SKM-1 (cell line): Measurements from ENCODE around the gene TEDC1.
"Not testable (repeated sequence)": the region's sequence is repeated elsewhere in the genome, so short reads cannot be mapped to it uniquely, and the experiment has no call there.

ENCODE experiments used
- DNase-seq: peaks from one replicate; lab custom pipeline; 2025; ENCODE audit not compliant: unreplicated experiment; lab: John Stamatoyannopoulos, UW

The TEDC1 gene

DNA sequence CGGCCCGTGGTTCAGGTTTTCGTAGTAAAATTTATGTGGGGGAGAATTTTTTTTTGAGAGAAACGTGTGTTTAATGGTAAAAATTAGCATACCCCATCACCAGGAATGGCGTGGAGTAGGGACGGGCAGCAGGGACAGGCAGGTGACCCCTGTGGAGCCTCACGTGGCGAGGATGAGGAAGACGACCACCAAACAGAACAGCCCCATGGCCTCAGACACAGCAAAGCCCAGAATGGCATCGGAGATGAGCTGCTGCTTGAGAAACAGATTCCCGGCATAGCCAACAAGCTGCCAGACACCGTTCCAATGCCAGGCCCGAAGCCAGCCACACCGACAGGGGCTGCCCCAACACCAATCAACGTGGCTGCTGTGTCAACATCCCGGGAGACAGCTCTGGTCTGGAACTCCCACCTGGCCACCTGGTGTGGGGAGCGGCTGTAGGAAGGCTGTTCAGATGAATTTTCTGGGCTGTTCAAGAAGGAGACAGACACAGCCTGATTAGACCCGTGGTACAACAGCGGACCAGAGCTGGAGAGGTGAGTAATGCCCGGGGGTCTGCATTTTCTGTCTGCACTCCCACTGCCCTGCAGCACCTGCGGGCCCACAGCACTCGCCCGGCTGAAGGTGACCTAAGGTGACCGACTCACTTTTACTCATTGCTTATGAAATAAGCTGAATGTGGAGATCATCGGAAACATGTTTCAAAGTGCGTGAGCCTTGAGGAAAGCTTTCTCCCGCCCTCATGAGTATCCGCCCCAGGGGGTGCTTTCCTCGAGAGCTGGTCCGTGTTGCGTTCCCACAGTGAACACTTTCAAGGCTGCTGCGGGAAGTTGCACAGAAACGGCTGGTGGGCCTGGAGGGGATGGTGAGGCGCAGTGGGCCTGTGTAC, 45.9 kb downstream of the TEDC1 start:
- DNase-seq: no peak

DNA sequence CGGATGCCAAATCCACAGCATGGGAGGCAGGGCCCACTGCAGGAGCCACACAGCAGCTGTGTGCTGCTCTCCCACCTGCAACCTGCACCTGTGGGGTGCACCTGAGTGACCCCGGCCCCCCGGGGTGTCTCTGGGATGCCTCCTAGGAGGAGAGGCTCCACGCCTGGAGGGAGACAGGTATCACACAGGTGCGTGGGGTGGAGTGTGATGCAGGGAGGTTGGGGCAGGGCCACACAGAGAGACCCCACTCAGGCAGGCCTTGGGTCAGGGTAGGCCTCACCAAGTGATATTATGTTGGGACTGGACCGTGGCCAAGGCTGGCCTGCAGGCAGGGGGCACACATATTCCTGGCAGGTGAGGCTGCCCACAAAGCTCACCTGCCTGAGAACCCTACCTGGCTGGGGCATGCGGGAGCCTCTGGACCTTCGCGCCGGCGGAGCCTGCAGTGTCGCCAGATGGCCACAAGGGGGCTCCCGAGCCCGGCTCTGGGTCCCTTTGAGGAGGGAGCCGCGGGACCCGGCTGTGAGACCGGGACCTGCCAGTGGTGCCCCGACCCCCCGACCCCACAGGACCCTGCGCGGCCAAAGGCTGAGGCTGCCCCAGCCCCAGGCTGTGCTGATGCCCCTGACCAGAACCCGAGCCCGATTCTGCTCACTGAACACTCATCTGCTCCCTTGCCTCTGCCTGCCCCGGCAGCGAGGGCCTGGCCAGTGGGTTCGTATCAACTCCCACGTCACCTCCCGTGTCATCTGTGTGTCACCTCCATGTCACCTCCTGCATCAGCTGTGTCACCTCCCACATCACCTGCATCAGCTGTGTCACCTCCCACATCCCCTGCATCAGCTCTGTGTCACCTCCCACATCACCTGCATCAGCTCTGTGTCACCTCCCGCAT, 46.8 kb downstream of the TEDC1 start:
- no peak for DNase-seq

DNA sequence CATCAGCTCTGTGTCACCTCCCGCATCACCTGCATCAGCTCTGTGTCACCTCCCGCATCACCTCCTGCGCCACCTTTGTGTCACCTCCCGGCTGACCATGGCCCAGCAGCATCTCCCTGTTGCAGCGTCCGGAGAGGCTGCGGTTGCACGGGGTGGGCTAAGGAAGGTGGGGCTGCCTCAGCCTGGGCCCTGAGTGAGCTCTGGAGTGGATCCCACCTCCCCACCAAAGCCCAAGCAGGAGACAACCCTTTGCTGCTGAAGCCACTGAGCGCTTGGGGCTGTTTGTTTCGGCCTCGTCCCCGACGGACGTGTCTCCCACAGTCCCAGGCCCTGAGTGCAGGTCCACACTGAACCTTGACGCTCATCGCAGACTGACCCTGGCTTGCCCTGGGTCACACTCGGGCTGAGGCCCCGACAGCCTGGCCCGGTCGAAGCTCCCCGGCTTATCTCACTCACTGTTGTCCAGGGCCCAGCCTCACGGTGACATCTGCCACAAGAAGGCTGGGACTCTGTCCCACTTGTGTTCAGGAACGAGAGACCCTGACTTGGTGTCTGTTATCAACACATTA, 47.5 kb downstream of the TEDC1 start:
- DNase-seq: no peak

DNA sequence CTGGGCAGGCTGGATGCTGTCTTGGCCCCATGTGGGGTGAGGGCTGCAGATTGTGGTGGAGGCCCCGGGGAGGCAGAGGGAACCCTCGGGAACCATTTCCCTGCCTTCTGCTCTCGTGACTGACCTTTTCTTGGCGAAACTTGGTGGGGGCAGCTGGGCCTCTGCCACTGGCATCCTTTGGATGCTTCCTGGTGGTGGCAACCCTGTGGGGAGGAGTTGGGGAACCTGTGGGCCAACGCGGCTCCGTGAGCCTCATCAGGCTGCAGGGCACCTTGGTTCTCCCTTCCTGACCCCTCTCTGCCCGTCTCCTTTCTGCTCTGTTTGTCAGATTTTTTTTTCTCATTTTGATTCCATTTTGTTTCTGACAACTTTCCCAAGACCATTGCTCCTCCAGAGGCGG, 49.8 kb downstream of the TEDC1 start:
- DNase-seq: no peak

GRCh38 chr14:105541218-105541875, 50.3 kb downstream of the TEDC1 start:
- no peak for DNase-seq

DNA sequence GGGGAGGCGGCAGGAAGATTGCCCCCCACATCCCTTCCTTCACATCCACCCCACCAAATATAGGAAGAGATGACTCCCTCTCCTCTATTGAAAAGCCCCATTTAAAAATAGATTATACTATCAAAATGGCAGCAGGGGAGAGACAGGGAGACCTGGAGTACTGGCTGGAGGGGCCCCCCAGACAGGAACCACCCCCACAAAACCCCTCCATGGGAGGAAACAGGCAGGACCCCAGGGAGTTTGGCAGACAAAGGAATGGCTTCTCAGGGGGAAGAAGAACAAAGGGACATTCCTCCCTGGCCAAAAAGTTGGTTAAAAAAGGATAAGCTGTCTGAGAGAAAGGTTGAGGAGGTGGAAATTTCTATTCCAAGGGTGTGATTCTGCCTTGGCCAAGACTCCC, 54.6 kb downstream of the TEDC1 start:
- DNase-seq: not testable (repeated sequence)

GRCh38 chr14:105546410-105546809, 55.4 kb downstream of the TEDC1 start:
- not testable (repeated sequence) for DNase-seq

- not testable (repeated sequence) for DNase-seq
Measured at GRCh38 chr14:105547072-105547471, 56.0 kb downstream of the TEDC1 start.

DNA sequence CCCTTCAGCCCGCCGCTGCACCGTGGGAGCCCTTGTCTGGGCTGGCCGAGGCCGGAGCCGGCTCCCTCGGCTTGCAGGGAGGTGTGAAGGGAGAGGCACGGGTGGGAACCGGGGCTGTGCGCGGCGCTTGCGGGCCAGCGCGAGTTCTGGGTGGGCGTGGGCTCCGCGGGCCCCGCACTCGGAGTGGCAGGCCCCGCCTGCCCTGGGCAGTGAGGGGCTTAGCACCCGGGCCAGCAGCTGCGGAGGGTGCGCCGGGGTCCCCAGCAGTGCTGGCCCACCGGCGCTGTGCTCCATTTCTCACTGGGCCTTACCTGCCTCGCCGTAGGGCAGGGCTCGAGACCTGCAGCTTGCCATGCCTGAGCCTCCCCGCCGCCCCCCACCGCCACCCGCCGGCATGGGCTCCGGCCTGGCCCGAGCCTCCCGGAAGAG, 56.7 kb downstream of the TEDC1 start:
- DNase-seq: no peak
